Stimulated activated CD4-positive, alpha-beta T cell treated with anti-CD3 and anti-CD28 coated beads, Interleukin-12 subunit alpha, Interleukin-12 subunit beta, amount 100 ng/mL, for 48 hours (primary cell): ENCODE results near the gene QSER1.
"Not testable (repeated sequence)": the region's sequence is repeated elsewhere in the genome, so short reads cannot be mapped to it uniquely, and the experiment has no call there.

Experiments
- DNase-seq, 3 donors: peaks; one replicate each; pipeline ENCODE4 v3.0.0-alpha.2; 2020; ENCODE audit warnings: low read depth in 2 of 3, low spot score in 1 of 3

QSER1 gene

DNA sequence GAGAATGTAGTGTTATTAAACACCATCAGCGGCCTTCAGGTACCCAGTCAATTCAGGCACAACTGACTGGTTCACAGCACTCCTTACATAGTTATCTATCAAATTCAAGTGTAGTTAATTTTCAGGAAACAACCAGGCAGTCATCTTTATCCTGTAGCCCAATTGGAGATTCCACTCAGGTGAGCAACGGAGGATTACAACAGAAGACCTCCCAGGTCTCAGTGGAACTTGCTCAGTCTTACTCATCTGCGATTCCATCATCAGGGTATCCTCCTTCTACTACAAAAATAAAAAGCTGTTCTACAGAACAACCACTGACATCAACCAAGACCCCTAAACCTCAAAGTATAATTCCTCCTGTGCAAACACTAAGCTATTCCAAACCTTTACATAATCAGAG is 39.6 kb downstream of the QSER1 start:
- DNase-seq = no peak

DNA sequence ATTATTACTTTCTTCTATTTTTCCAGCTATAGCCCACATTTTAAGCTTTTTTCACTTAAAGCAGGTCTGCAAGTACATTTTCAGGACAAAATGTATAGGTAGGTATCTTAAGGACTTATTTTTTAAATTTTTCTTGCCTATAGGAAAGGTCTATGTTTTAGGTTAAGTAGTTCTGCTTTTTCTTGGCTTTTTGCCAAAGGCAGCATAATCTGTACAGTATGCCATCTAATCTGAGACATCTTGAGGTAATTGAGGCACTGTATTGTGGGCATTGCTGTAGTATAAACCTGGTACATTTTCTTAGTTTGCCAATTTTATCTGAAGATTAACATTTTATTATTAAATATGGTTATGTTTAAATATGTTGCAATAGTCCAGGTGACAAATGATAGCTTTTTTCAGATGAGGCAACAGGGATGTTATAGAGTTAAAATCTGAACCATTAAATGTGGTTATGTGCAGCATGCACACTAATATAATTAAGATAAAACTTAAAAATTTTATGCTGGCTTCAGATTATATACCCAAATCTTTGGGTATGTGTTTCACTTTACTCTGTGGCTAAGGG is 42.9 kb downstream of the QSER1 start:
- no peak for DNase-seq

DNA sequence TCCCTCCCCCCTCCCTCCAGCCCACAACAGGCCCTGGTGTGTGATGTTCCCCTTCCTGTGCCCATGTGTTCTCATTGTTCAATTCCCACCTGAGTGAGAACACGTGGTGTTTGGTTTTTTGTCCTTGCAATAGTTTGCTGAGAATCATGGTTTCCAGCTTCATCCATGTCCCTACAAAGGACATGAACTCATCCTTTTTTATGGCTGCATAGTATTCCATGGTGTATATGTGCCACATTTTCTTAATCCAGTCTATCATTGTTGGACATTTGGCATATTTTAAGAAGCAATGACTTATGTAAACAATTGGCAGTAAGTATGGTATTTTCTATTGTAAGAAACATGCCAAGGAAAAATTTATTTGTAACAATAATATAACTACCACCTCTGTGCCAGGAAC is 43.6 kb downstream of the QSER1 start:
- not testable (repeated sequence) for DNase-seq

DNA sequence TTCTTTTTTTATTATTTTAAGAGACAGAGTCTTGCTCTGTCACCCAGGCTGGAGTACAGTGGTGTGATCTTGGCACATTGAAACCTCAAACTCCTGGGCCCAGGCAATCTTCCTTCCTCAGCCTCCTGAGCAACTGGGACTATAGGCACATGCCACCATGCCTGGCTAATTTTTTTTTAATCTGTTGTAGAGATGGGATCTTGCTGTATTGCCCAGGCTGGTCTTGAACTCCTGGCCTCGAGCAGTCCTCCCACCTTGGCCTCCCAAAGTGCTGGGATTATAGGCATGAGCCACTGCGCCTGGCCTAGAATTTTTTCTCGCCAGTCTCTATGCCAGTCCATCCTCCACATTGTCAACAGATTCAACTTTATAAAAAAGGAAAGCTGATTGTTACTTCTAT is 44.7 kb downstream of the QSER1 start:
- DNase-seq = not testable (repeated sequence)

DNA sequence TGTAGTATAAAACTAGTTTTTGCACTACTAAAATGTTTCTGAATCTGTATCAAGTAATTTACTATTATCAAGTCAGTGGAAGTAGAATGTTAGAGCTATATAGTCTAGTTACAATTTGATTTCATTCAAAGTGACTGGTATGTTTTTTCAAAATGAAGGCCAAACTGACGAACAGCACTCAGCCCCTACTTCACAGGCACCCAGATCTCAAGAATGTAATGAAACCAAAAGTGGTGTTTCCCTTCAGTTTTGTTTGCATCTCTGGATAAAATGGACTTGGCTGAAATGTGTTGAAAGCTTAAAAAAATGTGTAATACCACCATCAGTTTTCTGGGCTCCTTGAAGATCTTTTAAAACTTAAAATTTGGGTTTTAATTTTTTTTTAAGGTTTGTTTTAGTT is 46.4 kb downstream of the QSER1 start:
- DNase-seq = no peak

DNA sequence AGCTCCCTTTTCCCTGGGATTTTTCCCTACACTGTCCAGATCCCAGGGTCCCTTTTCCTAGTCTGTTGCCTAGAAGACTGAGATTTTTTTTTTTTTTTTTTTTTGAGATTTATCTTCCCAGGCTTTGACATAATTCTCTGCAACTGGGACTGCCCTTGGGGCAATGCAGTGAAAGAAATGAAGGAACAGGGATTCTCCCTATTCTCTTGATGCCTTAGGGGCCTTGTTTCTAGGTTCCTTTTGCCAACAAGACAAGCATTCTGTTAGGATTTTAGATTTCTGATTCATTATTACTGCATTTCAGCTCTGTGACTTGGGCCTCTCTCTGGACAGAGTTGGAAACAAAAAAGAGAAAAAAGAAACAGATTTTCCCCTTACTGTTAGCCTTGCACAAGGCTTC is 47.3 kb downstream of the QSER1 start:
- no peak for DNase-seq

DNA sequence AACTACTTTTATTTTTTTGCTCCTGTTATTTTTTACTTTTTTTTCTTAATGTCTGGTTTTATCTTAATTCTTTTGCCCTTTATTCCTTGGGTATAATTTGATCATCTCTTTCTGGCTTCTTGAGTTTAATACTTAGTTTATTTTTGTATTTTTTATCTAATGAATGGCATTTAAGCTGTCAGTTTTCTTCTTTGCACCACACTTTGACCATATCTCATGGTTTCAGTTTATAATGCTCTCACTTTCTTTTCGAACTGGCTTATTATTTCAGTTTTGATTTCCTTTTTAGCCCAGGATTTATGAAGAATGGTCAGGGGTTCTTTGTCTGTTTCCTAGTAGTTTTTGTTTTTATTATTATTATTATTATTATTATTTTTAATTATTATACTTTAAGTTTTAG is 48.3 kb downstream of the QSER1 start:
- no peak for DNase-seq

DNA sequence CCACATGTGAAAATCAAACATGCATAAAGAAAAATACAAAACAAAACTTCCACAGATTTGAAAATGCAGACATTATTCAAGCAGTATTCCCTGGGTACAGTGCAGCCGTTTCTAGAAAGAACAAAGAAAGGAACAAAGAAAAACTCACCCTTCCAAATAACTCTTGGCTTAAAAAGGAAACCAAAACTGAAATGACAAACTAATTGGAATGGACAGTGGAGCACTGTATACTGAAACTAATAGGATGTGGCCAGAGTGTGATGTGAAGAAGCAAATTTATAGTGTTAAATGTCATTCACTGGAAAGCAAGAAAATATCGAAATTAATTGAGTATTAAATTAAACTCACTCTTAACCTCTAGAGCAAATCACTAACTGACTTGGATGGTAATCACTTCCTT is 55.4 kb downstream of the QSER1 start:
- no peak for DNase-seq

DNA sequence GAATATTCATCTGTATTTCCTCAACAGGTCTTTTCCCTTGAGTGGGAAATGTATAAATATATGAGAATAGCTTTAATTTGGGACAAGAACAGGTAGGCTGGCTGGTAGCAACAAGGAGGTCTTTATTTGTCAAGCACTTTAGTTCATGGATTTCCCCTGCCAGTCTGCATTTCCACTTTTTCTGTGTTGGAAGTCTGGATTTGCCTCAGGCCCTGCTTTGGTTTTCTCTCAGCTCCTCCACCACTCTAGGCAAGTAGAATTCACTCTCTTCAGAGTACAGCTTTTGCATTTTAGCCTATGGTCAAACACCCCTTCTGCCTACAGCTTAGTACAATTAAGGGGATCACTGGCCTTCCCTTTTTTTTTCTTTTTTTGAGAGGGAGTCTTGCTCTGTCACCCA is 57.1 kb downstream of the QSER1 start:
- DNase-seq = no peak

DNA sequence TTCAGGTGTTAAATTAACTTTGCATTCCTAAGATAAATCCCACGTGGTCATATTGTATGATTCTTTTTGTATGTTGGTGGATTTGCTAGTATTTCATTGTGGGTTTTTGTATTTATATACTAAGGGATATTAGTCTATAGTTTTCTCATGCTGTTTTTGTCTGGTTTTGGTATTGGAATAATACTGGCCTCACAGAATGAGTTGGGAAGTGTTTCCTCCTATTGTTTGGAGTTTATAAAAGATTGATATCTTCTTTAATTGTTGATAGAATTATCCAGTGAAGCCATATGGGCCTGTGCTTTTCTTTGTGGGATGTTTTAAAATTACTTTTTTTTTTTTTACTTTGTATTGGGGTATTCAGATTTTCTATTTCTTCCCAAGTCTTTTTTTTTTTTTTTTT is 59.8 kb downstream of the QSER1 start:
- no peak for DNase-seq

DNA sequence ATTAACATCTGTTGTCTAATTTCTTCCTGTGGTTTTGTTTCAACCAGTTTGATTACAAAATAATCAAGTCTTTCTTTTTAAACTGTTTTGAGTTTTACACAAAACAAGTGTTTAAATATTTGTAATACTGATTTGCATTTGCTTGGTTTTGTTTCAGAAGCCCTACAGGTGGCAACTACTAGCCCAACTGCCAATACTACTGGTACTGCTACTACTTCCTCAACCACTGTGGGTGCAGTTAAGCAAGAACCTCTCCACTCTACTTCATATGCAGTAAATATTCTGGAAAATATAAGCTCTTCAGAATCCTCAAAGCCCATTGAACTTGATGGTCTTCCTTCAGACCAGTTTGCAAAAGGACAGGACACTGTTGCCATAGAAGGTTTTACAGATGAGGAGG is 61.1 kb downstream of the QSER1 start:
- DNase-seq = no peak

DNA sequence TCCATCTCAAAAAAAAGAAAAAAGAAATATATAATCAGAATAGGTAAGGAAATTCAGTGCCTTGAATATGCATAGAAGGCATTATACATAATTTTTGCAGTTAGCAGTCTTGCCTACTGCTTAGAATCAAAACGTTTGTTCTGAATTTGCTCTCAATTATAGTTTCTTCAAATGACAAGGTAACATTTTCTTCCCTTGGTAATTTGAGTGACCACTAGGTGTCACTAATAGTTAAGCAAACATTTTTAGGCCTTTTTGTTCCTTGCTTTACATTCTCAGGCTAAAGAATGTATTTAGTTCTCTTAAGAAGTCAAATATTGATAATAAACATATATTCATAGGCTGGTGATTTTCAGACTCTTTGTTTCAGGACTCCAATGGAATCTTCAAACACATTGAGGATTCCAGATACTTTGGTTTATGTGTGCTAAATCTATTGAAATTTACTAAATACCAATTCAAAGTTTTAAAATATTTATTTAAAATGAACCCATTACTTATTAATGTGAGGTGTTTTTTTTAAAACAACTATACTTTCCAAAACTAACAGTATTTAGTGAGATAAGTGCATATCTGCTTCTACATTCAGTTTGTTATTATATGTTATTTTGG is 68.0 kb downstream of the QSER1 start:
- DNase-seq = no peak

DNA sequence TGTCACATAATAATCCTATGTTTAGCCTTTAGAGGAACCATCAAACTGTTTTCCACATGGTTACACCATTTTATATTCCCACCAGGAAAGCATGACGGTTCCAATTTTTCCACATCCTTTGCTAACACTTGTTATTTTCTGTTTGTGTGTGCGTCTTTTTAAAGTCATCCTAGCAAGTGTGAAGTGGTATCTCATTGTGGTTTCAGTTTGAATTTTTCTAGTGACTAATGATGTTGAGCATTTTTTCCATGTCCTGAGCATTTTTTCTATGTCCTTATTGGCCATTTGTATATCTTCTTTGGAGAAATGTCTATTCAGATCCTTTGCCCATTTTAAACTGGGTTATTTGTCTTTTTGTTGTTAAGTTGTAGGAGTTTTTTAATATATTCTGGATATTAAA is 69.4 kb downstream of the QSER1 start:
- no peak for DNase-seq

DNA sequence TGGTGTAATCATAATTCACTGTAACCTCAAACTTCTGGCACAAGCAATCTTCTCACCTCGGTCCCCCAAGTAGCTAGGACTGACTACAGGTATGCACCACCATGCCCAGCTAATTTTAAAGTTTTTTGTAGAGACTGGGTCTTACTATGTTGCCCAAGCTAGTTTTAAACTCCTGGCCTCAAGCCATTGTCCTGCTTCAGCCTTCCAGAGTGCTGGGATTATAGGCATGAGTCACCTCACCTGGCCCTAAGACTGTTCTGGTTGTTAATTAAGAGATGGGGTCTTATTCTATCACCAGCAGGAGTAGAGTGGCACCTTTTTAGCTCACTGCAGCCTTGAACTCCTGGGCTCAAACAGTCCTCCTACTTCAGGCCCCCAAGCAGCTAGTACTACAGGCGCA is 71.1 kb downstream of the QSER1 start:
- DNase-seq = no peak

DNA sequence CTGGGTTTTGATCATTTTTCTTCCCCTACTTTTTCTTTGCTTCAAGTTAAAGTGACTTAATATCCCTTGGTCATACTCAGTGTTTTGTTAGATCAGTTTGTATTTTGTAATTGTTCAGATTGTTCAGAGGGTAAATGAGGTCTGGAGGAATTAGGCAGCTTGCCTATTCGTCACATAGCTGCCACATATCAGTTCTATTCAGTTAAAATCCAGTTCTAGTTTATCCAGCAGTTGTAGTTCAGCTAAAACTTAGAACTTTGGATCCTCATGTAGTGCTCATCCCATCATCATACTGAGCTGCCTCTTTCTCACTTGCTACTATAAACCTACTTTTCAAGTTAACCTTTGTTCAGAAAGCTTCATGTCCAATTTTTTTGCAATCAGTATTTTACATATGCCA is 75.9 kb downstream of the QSER1 start:
- DNase-seq = no peak

DNA sequence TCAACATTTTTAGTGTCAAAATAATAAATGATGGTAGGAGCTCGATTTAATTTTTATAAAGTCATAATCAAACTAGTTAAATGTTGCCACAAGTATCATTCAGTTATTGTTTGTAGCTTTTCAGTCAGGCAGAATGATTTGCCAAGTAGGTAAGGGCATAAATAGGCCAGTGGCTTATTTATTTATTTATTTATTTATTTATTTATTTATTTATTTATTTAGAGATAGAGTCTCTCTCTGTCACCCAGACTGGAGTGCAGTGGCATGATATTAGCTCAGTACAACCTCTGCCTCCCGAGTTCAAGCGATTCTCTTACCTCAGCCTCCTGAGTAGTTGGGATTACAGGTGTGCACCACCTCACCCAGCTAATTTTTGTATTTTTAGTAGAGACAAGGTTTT is 79.6 kb downstream of the QSER1 start:
- DNase-seq = not testable (repeated sequence)

DNA sequence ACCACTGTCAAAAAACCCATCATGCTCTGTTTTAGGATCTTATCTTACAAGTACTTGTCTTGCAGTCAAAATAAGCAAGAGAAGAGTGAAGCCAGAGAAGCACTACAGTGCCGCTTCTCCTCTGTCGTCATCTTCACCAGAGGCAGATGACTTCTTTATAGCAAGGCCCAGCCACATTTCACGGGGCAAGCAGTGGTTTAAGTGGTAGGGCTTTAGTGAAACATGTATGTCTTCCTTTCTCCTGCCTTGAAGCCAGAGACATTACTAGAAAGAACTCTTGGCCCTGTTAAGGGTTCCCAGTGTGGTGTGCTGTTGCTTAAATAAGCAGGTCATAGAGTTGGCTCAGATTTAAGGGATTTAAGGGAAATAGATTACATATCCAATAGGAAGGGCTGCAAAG is 80.2 kb downstream of the QSER1 start:
- DNase-seq = no peak

DNA sequence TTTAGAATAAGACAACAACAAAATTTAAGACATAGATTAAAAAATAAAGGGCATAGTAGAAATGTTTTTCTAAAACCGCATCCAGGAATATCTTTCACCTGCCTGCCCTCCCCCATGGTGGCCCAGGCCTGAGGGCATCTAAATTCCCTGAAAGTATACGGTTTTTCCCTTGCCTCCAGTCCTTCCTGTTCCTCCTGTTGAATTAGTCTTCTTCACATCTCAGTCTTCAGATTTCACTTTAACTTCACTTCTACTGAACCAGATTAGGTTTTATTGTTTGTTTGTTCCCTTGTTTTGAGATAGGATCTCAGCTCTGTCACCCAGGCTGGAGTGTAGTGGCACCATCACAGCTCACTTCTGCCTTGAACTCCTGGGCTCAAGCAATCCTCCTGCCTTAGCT is 90.0 kb downstream of the QSER1 start:
- no peak for DNase-seq

DNA sequence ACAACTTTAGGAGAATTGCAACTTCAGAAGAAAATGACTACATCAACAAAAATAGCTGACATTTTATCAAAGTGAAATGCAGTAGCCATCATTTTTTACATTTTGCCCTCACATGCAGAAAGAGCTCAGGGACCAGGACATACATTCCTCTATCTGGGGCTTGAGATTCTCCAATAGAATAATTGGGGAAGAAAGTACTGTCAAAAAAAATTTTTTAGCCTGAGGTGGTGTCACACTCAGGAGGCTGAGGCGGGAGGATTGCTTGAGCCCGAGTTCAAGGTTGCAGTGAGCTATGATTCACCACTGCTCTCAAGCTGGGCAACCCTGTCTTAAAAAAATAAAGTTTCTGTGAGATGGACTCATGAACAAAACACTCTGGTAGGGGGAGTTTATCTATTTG is 90.9 kb downstream of the QSER1 start:
- no peak for DNase-seq

DNA sequence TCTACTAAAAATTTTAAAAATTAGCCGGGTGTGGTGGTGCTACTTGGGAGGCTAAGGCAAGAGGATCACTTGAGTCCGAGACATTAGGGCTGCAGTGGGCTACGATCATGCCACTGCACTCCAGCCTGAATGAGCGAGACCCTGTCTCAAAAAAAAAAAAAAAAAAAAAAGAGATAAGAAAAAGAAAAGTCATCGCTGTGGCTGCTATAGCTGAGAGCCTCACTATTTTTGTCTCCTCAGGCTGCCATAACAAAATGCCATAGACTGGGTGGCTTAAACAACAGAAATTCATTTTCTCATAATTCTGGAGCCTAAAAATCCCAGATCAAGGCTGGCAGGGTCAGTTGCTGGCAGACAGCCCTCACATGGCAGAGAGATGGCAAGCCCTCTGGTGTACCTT is 93.0 kb downstream of the QSER1 start:
- DNase-seq = no peak

DNA sequence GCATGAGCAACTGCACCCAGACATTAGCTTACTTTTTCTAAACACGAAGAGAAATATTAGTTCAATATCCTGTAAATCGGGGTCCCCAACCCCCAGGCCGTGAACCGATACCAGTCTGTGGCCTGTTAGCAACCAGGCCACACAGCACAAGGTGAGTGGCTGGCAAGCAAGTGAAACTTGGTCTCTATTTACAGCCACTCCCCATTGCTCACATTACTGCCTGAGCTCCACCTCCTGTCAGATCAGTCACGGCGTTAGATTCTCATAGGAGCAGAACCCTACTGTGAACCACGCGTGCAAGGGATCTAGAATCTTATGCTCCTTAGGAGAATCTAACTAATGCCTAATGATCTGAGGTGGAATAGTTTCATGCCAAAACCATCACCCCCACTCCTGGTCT is 95.2 kb downstream of the QSER1 start:
- DNase-seq = no peak

DNA sequence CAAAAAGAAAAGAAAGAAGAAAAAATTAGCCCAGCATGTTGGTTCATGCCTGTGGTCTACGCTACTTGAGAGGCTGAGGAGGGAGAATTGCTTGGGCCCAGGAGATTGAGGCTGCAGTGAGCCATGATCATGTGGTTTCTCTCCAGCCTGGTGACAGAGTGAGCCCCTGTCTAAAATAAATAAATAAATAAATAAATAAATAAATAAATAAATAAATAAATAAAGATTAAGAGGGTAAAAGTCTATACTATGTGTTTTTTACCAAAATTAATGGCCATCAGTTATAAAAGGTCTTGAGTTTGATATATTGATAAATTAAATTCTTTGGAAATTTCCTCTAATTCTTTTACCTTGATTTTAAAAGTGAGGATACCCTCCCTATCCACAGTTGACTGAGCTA is 97.9 kb downstream of the QSER1 start:
- DNase-seq = no peak

DNA sequence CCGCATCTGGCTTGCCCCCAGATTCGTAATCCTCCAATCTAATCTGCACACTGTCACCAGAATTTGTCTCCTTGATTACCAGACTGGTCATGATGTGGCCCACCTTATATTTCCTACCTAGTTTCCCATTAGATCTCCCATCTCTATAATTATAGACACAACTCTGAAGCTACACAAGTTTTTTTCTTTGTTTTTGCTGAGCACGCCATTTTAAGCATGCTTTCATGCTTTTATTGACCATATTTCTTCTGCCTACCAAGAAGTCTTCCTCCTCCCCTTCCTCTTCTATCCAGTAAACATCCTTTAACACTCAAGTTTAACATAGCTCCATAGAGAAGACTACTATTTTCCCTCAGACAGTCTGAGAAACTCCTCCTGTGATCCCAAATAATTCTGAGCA is 98.8 kb downstream of the QSER1 start:
- no peak for DNase-seq

DNA sequence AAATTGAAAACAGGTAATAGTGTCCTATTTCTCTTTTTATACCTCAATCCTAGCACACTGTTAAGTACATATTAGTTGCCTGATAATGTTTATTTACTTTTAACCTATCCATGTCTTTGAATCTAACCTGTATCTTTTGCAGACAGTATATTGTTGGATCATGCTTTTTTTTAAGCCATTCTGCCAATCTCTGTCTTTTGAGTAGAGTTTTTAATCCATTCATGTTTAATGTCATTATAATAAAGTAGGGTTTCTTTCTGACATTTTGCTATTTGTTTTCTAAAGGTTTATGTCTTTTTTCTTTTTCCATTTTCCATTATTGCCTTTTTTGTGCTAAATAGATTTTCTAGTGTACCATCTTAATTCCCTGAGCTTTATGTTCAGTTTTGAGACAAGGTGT is 99.3 kb downstream of the QSER1 start:
- no peak for DNase-seq
